PC-3 (cell line): ENCODE results near the gene OVCA2.

Source experiments
- EZH2 ChIP-seq: fragments of 300-600 bp; sonication (generic); IDR thresholded peaks from one replicate; pipeline ENCODE4 v1.6.1; 2017; ENCODE audit warnings: antibody characterized with exemption, mild to moderate bottlenecking, low read length; ENCODE audit not compliant: unreplicated experiment
- TF ChIP-seq, protein P1 (sequence below): fragments of 300-600 bp; sonication (generic); conservative IDR thresholded peaks from 2 replicates; pipeline ENCODE4 v1.5.1; 2017; ENCODE audit warnings: antibody characterized with exemption, low read depth, mild to moderate bottlenecking, low read length

DNA sequence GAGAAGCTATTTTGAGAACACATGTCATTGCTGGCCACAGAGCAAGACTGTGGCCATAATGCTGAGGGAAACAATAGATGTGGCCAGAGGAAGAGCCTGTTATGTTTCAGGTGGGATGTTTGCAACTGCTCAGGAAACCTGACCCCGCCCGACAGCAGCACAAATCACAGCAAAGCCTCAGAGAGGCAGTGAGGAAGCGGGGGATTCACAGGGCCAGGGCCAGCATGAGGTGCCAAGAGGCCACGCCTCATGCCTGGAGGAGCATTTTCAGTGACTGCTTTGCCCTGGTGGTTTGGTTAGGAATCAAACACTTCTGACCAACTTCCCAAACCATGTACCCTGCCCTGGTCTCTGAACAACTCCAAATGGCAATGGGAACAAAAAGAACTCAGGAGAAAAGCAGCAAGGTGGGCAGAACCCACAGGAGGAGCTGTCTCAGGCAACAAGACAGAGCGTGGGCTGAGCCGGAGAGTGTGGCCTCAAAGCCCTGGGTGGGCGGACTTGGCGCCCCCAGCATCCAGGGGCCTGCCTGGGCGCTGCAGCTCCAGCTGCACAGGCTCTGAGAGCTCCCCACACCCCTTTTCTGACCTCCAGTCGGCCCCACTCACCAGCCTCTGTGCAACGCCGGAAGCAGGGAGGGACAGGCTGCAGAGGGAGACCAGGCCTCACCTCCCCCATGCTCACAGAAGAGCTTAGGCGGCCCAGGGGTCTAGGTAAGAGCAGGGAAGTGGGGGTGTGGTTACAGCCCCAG is 33.7 kb downstream of the OVCA2 start:
- TF ChIP-seq EZH2: no peak
- TF ChIP-seq, protein P1, sequence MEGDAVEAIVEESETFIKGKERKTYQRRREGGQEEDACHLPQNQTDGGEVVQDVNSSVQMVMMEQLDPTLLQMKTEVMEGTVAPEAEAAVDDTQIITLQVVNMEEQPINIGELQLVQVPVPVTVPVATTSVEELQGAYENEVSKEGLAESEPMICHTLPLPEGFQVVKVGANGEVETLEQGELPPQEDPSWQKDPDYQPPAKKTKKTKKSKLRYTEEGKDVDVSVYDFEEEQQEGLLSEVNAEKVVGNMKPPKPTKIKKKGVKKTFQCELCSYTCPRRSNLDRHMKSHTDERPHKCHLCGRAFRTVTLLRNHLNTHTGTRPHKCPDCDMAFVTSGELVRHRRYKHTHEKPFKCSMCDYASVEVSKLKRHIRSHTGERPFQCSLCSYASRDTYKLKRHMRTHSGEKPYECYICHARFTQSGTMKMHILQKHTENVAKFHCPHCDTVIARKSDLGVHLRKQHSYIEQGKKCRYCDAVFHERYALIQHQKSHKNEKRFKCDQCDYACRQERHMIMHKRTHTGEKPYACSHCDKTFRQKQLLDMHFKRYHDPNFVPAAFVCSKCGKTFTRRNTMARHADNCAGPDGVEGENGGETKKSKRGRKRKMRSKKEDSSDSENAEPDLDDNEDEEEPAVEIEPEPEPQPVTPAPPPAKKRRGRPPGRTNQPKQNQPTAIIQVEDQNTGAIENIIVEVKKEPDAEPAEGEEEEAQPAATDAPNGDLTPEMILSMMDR: no peak
